ENCODE results near the gene SCAANT1.
A peak's percentile ranks its signal among the peaks of the same experiment; 100 is the strongest.

Gene SCAANT1

GRCh38 chr3:63933459-63933858 is 21.3 kb upstream of the SCAANT1 start:
- DNase-seq: no peak

GRCh38 chr3:63932509-63933212 is 20.5 kb upstream of the SCAANT1 start:
- no peak for DNase-seq

DNA sequence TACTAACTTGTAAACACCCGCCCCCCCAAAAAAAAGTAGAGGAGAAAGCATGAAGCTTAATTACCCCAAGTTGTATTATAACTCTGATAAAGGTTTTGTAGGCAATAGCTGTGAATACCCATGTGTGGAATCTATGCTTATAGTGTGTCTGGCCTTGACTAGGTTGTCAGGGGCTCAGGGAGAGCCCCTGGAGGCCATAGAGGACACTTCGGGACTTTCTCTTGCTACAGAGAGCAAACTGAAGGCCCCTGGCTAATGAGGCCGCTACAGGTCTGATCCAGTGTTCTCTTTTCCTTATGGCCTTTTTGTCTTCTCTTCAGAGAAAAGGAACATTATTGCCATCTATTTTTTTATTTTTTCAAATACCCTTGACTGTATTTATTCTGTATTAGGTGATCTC is 19.1 kb upstream of the SCAANT1 start:
- DNase-seq: no peak

GRCh38 chr3:63927422-63928280 is 15.5 kb upstream of the SCAANT1 start:
- no peak for DNase-seq

DNA sequence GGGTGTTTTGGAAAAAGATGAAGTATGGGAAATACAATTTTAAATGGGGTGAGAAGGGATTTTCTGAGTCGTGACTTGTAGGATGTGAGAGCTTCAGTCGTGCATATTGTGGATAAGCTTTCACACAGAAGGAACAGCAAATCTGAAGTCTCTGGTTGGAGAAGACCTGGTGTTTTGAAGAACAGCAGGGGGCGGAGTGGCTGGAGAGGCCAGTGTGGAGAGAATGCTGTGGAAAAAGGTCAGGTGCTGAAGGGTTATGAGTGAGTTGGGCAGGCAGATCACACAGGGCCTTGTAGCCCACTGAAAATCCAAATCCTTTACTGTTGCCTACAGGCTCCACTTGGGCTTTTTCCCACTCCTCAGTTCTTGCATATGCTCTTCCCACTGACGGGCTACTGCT is 14.1 kb upstream of the SCAANT1 start:
- no peak for DNase-seq

GRCh38 chr3:63922491-63923199 is 10.5 kb upstream of the SCAANT1 start:
- no peak for DNase-seq

- no peak for DNase-seq
Measured at GRCh38 chr3:63921741-63922482, 9.7 kb upstream of the SCAANT1 start.

GRCh38 chr3:63920001-63920400 is 7.8 kb upstream of the SCAANT1 start:
- DNase-seq: no peak

- DNase-seq: no peak
Measured at GRCh38 chr3:63918321-63918720, 6.1 kb upstream of the SCAANT1 start.

DNA sequence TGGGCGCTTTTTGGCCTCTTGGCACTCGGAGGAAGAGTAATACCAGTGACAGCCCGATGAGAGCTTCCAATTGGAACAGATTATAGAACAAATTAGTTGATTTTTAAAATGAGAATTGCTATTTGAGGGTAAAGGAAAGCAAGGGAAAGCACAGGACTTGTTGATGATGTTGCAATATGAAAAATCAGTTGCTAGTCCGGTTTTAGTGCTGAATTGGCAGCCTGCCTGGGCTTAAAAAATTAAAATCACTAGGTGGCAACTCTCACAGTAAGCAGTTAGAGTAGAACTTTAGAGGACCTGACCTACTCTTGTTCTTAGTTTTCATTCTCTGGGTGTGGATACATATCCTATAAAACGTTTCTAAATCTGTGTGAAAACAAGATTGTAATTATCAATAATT is 2.1 kb upstream of the SCAANT1 start:
- no peak for DNase-seq

- DNase-seq: peak; percentile 80
Measured at GRCh38 chr3:63912768-63913588, 795 bp upstream of the SCAANT1 start.

- DNase-seq: no peak
Measured at GRCh38 chr3:63911509-63911872, 692 bp downstream of the SCAANT1 start.

- no peak for DNase-seq
Measured at GRCh38 chr3:63910891-63911290, 1.3 kb downstream of the SCAANT1 start.

- no peak for DNase-seq
Measured at GRCh38 chr3:63910001-63910400, 2.2 kb downstream of the SCAANT1 start.

GRCh38 chr3:63909431-63909830 is 2.8 kb downstream of the SCAANT1 start:
- DNase-seq: no peak

DNA sequence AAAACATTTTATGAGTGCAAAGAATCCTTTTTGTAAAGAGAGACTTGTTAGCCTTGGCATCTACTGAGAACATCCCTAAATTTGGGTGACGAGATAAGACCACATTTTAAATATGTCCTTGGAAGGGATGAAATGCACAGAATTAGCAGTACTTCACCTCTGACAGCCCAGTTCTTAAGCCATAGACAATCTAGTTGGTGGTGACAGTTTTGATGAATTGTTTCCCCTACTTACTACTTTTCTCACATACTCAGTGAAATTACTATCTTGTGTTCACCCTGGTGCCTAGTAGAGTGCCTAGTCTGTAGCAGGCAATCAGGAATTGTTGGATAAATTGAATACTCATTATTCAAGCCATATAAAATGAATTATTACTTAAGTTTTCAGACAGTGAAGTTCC is 3.4 kb downstream of the SCAANT1 start:
- no peak for DNase-seq

GRCh38 chr3:63908081-63908736 is 4.0 kb downstream of the SCAANT1 start:
- no peak for DNase-seq

DNA sequence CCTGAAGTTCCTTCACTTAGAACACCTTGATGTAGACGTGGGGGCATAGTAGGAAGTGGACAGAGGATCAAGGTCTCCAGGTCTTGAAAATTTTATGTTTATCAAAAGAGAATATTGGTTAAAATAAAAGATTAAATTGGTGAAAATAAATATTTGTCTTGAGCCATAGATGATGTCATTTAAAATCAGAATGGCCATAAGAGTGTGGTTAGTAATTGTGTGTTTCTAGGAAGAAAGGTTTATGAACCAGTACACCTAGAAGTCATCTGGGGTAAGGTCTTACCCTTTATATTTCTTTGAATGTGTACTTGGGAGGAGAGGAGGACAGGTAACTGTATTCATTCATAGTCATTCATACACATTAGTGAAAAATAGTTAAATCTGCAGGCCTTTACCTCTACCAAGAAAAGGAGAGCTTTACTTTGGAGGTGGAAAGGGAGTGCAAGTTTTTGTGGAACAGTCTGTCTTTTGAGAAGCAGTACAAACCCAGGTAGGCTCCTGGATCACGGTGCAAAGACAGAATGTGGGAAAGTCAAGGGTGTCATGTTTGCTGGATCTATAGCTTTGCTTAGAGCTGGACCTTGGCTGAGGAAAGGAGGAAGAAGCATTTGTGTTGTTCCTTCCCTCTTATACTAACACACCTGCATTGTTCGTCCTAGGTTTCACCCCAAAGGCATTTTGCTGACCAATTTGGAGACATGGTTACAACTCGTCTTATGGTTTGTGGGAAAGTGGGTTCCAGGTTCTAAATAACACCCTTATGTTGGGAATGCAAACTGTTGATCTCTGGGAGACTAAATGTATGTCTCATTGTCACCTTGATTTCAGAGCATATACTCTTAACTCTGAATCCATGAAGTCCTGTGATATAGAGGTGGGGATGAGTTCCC is 6.2 kb downstream of the SCAANT1 start:
- DNase-seq: no peak

DNA sequence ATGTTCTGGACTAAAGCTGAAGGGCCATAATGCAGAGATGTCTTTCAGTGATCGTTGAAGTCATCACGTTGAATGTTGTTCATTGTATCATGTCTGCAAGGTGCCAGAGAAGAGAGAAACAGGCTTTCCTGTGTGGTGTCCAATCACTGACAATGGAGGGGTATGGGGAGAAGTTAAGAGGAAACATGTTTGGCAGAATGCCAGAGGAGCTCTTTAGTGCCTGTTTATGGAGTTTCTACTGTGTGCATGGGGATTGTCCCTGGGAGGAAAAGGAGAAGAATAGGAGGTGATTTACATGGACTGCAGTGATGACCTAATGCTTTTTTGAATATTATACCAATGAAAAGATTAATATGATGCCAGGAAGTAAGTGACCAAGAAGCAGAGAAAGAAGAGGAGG is 11.7 kb downstream of the SCAANT1 start:
- no peak for DNase-seq

DNA sequence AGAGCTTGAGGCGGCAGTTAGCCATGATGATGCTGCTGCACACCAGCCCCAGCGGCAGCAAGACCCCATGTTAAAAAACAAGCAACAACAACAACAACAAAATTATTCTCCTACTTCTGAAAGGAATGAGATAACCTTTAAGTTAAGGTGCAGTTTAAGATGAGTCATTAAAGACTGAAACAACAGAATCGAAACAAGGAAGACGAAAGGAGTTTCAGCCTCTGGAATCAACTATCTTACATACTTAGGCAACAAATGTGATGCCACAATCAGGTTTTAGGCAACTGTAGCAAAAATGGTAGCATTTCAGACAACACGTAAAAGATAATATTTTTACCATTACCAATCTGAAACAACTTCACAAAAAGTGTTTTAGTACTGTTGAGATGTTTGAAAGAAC is 12.2 kb downstream of the SCAANT1 start:
- no peak for DNase-seq
